Activated CD4-positive, alpha-beta T cell treated with anti-CD3 and anti-CD28 coated beads for 48 hours (primary cell): ENCODE results near the gene EGFL7.

Experiments used
- DNase-seq: peaks from one replicate; pipeline ENCODE4 v3.0.0-alpha.2; 2020

Gene EGFL7

DNA sequence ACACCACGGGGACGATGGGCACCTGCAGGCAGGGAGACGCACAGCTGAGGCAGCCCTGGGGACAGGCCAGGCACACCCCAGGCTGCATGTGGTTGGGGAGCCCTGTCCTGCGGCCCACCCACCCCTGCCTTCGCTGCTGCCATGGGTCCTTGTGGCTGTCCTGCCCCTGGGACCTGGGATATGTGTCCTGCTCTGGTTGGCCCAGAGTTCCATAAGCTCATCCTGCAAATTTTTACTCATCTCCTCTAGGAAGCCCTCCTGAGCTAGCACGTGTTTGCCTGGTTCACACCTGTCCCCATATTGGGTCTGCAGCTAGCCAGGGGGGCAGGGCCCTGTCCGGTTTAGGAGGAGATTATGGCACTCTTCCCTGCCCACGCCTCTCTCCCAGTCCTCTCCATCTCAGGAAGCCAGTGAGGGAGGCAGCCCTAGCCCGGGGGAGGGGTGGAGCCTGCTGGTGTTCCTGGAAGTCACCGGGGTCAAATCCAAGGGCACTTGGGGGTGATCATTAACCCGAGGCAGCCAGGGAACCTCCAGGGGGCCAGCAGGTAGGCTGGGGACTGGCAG lies 12.2 kb downstream of the EGFL7 start:
- no peak for DNase-seq

- DNase-seq: no peak
These were observed 13.0 kb downstream of the EGFL7 start for GRCh38 chr9:136675477-136676296.

GRCh38 chr9:136676297-136676794 lies 13.6 kb downstream of the EGFL7 start:
- DNase-seq: no peak

DNA sequence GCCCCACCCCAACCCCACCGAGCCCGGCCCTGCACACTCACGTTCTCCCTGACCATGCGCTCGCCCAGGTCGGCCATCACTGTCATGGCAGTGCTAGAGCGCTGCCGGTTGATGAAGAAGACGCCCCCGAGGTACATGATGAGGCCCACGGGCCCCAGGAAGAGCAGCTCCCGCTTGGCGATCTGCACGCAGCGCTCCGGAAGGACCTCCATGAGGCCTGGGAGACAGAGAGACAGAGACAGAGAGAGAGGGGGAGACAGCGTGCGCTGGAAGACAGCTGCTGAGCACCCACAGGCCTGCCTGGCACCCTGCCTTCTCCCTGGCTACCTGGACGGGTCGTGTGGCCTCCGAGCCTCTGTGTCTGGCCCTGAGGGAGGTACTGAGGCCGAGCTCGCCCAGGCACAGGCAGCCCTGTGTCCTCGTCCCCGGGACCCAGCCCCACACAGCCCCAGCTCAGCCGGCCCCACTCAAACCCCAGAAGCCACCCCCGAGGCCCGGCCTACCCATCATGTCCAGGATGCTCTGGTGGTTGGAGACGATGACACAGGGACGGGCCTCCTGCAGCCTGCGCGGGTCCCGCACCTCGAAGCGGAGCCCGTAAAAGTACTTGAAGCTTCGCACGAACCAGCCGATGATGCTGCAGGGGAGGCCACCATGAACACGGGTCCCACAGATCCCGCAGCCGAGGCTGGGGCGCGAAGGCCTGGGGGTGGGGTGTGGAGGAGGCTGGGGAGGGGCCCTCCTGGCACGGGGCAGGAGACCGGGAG lies 14.4 kb downstream of the EGFL7 start:
- DNase-seq: no peak

- no peak for DNase-seq
These were observed 15.3 kb downstream of the EGFL7 start for GRCh38 chr9:136678034-136678433.

GRCh38 chr9:136678624-136679023 lies 15.9 kb downstream of the EGFL7 start:
- DNase-seq: no peak

DNA sequence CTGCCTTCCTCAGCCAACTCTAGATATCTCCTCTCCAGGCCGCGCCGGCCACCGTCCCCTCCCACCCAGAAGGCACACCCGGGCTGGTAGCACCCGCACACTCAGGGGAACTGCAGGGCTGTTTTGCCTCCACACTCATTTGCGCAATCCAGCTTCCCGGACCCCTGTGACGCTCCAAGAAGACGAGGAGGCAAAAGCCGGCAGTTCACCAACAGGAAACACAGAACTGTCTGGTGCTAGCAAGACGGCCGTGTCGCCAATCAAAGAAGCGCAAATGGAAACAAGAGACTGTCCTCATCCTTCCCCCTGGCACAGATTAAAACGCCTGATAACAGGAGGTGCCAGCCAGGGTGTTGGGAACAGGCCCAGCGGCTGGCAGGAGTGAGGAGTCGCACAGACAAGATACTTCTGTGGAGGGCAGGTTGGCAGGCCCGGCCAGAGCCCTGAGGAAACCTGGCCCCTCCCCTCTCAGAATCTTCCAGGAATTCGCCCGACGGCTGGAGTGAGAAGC lies 16.8 kb downstream of the EGFL7 start:
- no peak for DNase-seq

DNA sequence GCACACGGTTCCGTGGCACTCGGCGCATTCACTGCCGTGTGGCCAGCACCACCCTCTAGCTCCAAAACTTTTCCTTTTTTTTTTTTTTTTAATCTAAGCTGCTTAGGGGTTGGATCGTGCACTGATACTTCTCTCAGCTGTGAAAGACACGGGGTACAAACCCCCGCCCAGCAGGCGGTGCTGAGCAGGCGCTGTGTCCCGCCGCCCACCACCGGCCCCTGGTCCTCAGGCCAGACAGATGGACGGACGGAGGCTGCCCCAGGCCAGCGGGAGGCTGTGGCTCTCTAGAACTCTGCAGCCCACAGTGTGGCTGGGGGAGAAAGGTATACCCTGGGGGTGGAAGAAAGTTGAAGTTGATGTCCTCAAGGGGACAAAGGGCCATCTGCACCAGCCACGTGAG lies 18.3 kb downstream of the EGFL7 start:
- no peak for DNase-seq

- no peak for DNase-seq
These were observed 19.4 kb downstream of the EGFL7 start for GRCh38 chr9:136681945-136682699.

- no peak for DNase-seq
These were observed 20.0 kb downstream of the EGFL7 start for GRCh38 chr9:136682710-136683109.

GRCh38 chr9:136683173-136683745 lies 20.5 kb downstream of the EGFL7 start:
- no peak for DNase-seq

GRCh38 chr9:136683755-136684154 lies 21.0 kb downstream of the EGFL7 start:
- no peak for DNase-seq

DNA sequence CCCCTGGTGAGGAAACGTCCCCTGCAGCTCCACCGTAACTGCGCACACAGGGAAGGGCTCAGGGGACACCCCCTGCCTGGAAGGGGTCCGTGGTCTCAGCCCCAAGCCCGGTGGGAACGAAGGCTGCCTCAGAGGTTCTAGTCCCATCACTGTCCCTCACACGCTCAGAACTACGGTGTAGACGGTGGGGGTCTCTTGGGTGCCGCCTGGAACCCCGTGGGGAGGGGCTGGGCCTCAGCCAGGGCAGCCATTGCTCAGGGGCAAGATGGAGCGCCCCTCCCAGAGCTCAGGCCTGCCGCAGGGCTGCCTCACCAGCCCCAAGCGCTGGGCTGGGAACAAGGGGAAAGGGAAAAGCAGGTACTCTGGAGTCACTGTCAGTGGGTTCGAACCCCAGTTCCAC lies 21.6 kb downstream of the EGFL7 start:
- DNase-seq: no peak

- no peak for DNase-seq
These were observed 22.1 kb downstream of the EGFL7 start for GRCh38 chr9:136684799-136685198.

DNA sequence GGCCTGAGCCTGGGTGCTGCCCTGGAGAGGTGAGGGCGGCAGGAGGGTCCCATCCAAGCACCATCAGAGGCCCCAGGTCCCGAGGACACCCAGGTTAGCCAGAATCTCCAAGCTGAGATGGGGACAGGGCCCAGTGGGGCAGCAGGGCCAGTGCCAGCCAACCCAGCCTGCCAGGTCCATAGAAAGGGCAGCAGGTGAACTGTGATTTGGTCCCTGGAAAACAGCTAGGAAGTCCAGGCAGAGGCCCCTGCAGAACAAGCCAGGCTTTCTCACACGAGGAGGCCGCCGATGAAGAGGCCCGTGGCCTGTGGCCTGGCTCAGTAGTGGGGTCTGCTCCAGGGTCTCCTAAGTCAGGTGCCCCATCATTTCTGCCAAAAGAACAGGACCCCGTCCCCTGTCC lies 22.5 kb downstream of the EGFL7 start:
- DNase-seq: no peak

- no peak for DNase-seq
These were observed 23.2 kb downstream of the EGFL7 start for GRCh38 chr9:136685790-136686533.

GRCh38 chr9:136686534-136686793 lies 23.7 kb downstream of the EGFL7 start:
- DNase-seq: no peak

DNA sequence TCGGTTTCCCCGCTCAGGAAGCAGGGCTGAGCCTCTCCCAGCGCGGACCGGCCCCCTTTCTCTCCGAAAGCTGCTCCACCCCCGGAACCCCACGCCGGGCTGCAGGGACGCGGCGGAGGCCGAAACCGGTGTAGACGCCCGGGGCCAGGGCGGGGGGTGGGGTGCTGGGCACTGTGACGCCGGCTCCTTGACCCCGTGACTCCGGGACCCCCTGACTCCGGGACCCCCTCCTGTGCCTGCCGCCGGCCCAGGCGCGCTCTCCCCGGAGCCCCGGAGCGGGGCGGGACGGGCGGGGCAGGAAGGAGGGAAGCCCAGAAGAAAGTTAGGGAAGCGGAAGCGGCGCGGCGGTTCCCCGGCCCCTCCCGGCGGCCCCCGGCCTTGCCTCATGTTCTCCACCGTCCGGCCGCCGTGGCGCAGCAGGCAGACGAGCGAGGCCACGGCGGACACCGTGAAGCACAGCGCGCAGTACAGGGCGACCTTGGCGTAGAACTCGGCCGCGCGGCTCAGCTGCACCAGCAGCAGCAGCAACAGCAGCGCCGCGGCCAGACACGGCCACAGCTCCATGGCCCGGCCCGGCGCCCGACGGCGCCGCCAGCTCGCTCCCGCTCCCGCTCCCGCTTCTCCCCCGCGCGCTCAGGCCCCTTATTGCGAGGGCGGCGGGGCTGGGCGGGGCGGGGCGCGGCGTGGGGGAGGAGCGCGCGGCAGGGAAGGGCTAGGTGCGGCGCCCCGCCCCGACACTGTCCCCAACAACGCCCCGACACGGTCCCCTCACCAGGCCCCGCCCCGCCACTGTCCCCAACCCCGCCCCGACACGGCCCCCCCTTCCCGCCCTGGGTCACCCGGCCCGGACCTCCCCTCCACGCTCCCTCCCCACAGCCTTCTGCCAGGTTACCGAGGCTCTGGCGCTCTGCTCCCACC lies 24.3 kb downstream of the EGFL7 start, which contains the start of gene AGPAT2:
Gene AGPAT2 (minus strand): TSS at position 664 of the 918 bp plus-strand sequence. CDS start 100 bp downstream, at position 564.
- DNase-seq: peak; percentile 79

DNA sequence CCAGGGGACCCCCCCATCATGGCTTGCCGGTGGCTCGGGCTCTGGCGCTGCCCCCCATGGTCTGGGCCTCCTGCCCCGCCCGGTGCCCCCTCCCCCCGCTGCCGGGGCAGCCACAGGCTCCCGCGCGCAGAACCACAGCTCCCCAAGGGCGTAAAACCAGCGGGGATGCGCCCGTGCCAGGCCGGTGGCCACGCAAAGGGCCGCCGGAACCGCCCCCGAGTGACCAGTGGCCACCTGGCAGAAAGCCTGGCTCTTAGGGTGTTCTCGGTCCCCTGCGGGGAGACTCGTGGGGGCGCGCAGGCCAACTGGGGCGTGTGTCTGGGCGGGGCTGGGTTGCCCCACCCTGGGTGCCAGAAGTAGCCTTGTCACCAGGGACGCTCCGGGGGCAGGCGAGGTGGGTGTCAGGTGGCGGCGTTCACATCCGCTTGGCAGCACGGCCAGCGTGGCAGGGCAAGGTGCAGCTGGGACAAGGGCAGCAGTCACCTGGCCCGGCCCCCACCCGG lies 25.1 kb downstream of the EGFL7 start:
- no peak for DNase-seq
